WI38 (cell line): ENCODE measurements around the gene FLT1.

Source experiments
- H3K4me3 ChIP-seq: 2 replicates; pipeline ENCODE4 v1.5.1; 2011; ENCODE audit warnings: low read depth, mild to moderate bottlenecking, control low read depth, low read length
- TF ChIP-seq, protein P1 (sequence below): IDR thresholded peaks from 2 replicates; pipeline ENCODE4 v1.5.1; 2012; ENCODE audit warnings: low read depth, mild to moderate bottlenecking, control low read depth, low read length

Gene FLT1

DNA sequence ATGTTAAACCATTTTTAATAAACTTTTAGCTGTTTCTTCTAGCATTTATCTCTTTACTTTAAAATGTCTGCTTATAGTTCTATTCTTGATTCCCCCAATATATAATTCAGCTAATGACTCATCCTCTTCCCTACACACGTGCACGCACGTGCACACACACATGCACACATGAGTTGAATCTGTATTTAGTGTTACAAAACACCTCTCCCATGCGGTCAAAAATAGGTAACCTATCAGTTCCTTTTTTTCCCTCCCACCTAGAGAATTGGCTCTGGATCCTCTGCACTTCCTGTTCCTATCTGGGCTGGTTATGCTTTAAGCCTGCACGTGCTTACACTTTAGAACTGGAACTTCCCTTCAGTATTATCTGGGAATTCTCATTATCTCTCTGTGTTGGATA, 212.5 kb downstream of the FLT1 start:
- TF ChIP-seq, protein P1, sequence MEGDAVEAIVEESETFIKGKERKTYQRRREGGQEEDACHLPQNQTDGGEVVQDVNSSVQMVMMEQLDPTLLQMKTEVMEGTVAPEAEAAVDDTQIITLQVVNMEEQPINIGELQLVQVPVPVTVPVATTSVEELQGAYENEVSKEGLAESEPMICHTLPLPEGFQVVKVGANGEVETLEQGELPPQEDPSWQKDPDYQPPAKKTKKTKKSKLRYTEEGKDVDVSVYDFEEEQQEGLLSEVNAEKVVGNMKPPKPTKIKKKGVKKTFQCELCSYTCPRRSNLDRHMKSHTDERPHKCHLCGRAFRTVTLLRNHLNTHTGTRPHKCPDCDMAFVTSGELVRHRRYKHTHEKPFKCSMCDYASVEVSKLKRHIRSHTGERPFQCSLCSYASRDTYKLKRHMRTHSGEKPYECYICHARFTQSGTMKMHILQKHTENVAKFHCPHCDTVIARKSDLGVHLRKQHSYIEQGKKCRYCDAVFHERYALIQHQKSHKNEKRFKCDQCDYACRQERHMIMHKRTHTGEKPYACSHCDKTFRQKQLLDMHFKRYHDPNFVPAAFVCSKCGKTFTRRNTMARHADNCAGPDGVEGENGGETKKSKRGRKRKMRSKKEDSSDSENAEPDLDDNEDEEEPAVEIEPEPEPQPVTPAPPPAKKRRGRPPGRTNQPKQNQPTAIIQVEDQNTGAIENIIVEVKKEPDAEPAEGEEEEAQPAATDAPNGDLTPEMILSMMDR = no peak
- no peak overlapping the region for H3K4me3 ChIP-seq

DNA sequence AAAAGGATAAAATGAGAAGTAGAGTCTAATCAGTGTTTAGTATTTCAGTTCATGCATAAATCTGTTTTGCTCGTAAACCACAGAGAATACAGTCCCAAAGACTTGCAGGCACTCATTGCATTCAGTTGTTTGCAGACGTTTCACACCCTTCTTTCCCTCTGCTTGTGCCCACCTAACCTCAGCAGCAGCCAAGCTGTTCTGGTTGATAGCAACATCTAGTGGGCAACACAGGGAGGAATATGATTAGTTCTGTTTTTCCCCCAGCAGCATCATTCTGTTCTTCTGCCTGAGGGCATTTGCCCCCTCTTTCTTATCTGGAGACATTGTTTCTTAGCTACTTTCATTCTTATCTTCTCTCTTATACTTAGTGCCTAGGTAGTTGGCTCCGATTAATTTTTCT, 221.0 kb downstream of the FLT1 start:
- TF ChIP-seq, protein P1 = no peak

DNA sequence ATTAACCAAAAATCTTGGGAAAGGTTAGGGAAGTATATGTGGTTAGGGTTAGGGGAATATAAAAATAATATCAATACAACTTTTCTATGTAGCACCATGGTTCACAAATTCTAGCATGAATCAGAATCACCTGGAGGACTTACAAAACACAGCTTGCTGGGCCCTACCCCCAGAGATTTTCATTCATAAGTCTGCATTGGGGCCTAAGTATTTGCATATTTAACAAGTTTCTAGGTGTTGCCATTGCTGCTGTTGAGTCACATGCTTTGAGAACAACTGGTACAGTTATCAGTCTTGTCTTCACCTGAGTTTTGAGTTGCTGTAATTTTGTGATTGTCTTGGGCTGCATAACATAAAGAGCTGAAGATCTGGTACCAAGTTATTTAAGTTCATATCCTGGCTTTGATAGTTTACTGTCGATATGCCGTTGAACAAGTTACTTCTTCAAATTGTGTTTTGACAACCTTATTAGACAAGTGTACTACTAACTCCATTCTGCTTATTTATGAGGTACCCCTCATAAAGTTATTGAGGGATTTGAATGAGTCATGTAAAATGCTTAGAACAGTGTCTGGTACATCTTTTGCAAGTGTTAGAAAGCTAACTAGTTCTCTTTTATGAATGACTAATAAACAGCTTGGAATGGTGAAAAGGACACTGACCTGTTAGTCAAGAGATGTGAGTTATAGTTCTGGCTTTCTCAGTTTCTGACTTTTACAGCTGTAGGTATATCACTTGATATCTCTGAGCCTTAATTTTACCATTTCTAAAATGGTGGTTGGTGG, 223.7 kb downstream of the FLT1 start:
- TF ChIP-seq, protein P1 = no peak
- H3K4me3 ChIP-seq = no peak overlapping the region

More for the DNA sequence above, 221.0 kb downstream of the FLT1 start:
- no peak overlapping the region for H3K4me3 ChIP-seq

DNA sequence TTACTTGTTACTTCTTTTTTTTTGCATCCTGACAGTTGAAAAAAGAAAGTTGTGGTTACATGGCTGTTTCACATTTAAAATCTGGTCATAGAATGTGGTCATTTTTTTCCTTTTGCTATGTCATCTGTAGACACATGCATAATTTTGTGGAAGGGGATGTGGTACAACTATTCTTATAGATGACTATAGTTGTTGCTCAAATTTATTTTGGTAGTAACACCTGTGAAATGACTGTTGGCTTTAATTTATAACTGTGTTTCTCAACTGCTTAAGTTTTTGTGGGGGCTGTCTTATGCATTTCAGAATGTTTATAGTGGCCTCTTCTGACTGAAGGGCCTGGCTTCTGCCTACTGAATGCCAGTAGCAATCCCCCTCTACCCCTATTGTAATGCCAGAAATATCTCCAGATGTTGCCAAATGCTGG, 226.1 kb downstream of the FLT1 start:
- H3K4me3 ChIP-seq = no peak overlapping the region
- TF ChIP-seq, protein P1 = no peak

DNA sequence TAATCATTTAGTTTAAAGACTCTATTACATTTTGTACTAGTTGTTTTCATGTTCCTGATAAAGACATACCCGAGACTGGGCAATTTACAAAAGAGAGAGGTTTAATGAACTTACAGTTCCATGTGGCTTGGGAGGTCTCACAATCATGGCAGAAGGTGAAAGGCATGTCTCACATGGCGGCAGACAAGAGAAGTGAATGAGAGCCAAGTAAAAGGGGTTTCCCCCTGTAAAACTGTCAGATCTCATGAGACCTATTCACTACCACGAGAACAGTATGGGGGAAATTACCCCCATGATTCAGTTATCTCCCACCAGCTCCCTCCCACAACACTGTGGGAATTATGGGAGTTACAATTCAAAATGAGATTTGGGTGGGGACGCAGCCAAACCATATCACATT, 227.4 kb downstream of the FLT1 start:
- TF ChIP-seq, protein P1 = no peak
- H3K4me3 ChIP-seq = no peak overlapping the region

DNA sequence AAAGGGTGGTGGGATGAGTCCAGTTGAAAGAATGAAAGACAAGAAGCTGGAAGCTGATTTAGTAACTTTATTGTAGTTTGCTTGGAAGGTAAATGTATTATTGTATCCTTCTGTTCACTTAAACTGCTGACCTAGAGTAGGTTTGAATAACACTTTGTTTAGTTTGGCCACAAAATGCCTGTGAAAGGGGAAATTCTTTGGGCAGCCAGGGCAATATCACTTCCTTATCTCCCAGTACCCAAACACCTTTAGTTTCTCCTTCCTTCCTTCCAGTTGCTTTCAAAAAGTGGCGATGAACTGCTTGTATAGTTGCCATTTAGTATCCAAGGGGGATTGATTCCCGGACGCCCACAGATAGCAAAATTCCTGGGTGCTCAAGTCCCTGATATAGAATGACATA, 236.5 kb downstream of the FLT1 start:
- H3K4me3 ChIP-seq = no peak overlapping the region
- TF ChIP-seq, protein P1 = no peak

DNA sequence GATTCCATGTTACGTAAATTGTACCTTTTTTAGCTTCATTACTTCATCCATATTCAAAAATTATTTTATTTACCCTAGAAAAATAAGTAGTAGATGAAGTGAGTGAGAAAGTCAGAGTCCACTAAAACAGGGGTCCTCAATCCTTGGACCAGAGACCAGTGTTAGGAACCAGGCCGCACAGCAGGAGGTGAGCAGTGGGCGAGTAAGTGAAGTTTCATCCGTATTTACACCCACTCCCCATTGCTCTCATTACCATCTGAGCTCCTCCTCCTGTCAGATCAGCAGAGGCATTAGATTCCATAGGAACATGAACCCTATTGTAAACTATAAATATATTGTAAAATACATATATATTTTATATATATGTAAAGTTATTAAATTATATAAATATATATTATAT, 237.6 kb downstream of the FLT1 start:
- H3K4me3 ChIP-seq = no peak overlapping the region
- TF ChIP-seq, protein P1 = no peak
